Esophagus muscularis mucosa (tissue), 3 donors: ENCODE results near the gene THBS3.
A peak's percentile ranks its signal among the peaks of the same experiment; 100 is the strongest.

Experiments
- CTCF ChIP-seq, 3 experiments: fragments of 200-600 bp in 2 of 3; fragments of 450-650 bp in 1 of 3; sonication (generic) in 2 of 3; IDR thresholded peaks; one replicate each; pipeline ENCODE4 v1.5.1; 2017 to 2019; ENCODE audit warnings: antibody characterized with exemption in 3 of 3, mild to moderate bottlenecking in 2 of 3, moderate library complexity in 1 of 3
- POLR2A ChIP-seq: fragments of 450-650 bp; IDR thresholded peaks from one replicate; pipeline ENCODE4 v1.6.1; 2017; ENCODE audit warnings: antibody characterized with exemption, moderate library complexity, mild to moderate bottlenecking, low read depth
- POLR2AphosphoS5 ChIP-seq, 2 donors: sonication (generic); formaldehyde crosslinking; IDR thresholded peaks; one replicate each; pipeline ENCODE4 v1.6.1; 2017; ENCODE audit warnings: antibody characterized with exemption in 2 of 2

GRCh38 chr1:155244368-155245162 is 36.9 kb upstream of the THBS3 start:
- TF ChIP-seq POLR2A, result peak; percentile 67
- peak; percentile 54 to 74 (median 66) for TF ChIP-seq CTCF (IDR thresholded peaks at IDR 0.05)
- peak; percentile 94 to 95 for TF ChIP-seq POLR2AphosphoS5 (IDR thresholded peaks at IDR 0.05)
